HL-60 (cell line): Measurements from ENCODE around the gene BDH1.

Source experiments
- DNase-seq, 2 experiments: peaks; one replicate each; pipeline ENCODE4 v3.0.0-alpha.2; 2010 to 2020; ENCODE audit warnings: low read depth in 1 of 2, low spot score in 1 of 2
- H3K27ac ChIP-seq: fragments of 250-450 bp; sonication (Bioruptor Pico); replicated peaks from 2 replicates; pipeline ENCODE4 v1.5.1; 2020; ENCODE audit warnings: mild to moderate bottlenecking, moderate library complexity
- H3K27me3 ChIP-seq: fragments of 250-450 bp; sonication (Bioruptor Pico); 2 replicates; pipeline ENCODE4 v1.5.1; 2021; ENCODE audit warnings: mild to moderate bottlenecking, moderate library complexity; ENCODE audit not compliant: insufficient read depth, poor library complexity, severe bottlenecking
- H3K4me3 ChIP-seq: replicated peaks from 2 replicates; pipeline ENCODE4 v1.5.1; 2011; ENCODE audit warnings: mild to moderate bottlenecking, control low read depth, low read length; ENCODE audit not compliant: insufficient read depth
- CTCF ChIP-seq: IDR thresholded peaks from one replicate; pipeline ENCODE4 v1.5.1; 2011; ENCODE audit warnings: low read length, control low read depth, inconsistent platforms; ENCODE audit not compliant: insufficient read depth
- GABPA ChIP-seq: IDR thresholded peaks from 2 replicates; pipeline ENCODE4 v1.6.1; 2012; ENCODE audit warnings: low read depth
- POLR2AphosphoS5 ChIP-seq: IDR thresholded peaks from 2 replicates; pipeline ENCODE4 v1.6.1; 2012; ENCODE audit warnings: low read depth
- REST ChIP-seq: IDR thresholded peaks from 2 replicates; pipeline ENCODE4 v1.6.1; 2012; ENCODE audit warnings: low read depth; ENCODE audit not compliant: insufficient replicate concordance
- SPI1 ChIP-seq: IDR thresholded peaks from 2 replicates; pipeline ENCODE4 v1.6.1; 2012; ENCODE audit warnings: low read depth, mild to moderate bottlenecking, borderline replicate concordance

BDH1 gene

GRCh38 chr3:197493049-197493448, 62.7 kb downstream of the BDH1 start:
- no peak for DNase-seq
- H3K27me3 ChIP-seq, result peaks cover 6% of the 10 kb centered on the region
- H3K27ac ChIP-seq, result no peak overlapping the region
- TF ChIP-seq REST, result no peak
- no peak for TF ChIP-seq SPI1
- no peak for TF ChIP-seq CTCF
- no peak for TF ChIP-seq GABPA
- TF ChIP-seq POLR2AphosphoS5, result no peak
- H3K4me3 ChIP-seq, result no peak overlapping the region

DNA sequence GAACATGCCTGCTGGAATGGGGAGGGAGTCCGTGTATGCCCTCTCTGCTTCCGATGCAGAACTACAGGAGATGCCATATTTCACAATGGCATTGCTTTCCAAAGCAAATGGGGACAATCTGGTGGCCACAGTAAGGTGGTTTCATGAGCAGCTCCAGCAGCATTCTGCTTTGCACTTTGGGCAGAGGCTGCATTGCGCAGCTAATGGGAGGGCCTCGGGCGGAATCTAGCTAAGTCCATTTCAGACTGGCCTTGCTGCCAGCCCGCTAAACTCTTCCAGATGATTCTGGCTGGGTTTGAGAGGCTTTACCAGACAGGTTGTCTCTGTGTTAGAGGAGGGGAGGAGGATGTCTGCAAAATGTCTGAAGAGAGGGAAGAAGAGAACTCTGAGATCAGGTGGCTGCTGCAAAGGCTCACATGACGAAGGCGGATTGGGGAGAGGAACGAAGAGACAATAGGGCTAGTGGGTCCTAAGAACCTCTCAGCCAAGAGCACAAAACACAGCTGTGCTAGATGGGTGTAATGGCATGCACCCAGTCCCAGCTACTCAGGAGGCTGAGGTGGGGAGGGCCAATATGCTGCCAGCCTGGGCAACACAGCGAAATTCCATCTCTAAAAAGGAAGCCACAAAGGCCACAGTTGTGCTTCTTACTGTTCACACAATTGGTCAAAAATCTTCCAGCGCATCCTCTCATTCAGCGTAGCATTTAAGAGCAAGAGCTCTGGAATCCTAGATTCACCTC, 63.7 kb downstream of the BDH1 start:
- no peak for DNase-seq
- no peak overlapping the region for H3K27ac ChIP-seq
- H3K27me3 ChIP-seq, result peaks cover 6% of the 10 kb centered on the region
- H3K4me3 ChIP-seq, result no peak overlapping the region
- TF ChIP-seq CTCF, result no peak
- no peak for TF ChIP-seq REST
- no peak for TF ChIP-seq POLR2AphosphoS5
- no peak for TF ChIP-seq GABPA
- TF ChIP-seq SPI1, result no peak

DNA sequence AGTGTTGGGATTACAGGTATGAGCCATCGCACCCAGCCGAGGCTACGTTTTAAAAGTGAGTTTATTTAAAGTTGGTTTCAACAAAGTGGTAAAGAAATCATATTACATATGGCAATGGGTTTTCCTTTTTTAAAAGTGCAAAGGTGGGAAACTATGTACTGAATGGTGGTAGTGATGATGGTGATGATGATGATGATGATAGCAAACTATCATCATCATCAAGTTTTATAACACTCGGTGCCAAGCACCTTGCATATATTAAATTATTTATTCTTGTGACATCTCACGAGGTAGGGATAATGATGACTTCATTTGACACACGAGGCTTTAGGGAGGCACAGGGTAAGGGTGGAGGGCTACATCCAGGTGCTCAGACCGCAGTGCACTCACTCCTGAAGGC, 64.3 kb downstream of the BDH1 start:
- TF ChIP-seq GABPA (no peak), CTCF (no peak), REST (no peak), SPI1 (no peak), POLR2AphosphoS5 (no peak)
- no peak overlapping the region for H3K4me3 ChIP-seq
- no peak for DNase-seq
- H3K27ac ChIP-seq, result no peak overlapping the region
- peaks cover 8% of the 10 kb centered on the region for H3K27me3 ChIP-seq
